K562 (cell line): ENCODE results near the gene ZNF77. TPM values are rescaled to one million over a fixed set of nuclear protein-coding genes. Genes with fewer than 3 reads are reported as not detected.
A peak's percentile ranks its signal among the peaks of the same experiment; 100 is the strongest.

Source experiments
- ADNP ChIP-seq: fragments of 200-800 bp; sonication (Bioruptor generic); IDR thresholded peaks from 2 replicates; pipeline ENCODE4 v1.6.1; 2016; ENCODE audit warnings: missing genetic modification characterization, missing compliant biosample characterization
- ATF1 ChIP-seq, 2 experiments: fragments of 450-650 bp in 1 of 2; IDR thresholded peaks; 2 replicates each; pipeline ENCODE4 v1.6.1; 2016; ENCODE audit warnings: missing compliant biosample characterization in 1 of 2, missing genetic modification characterization in 1 of 2
- BACH1 ChIP-seq: fragments of 200-800 bp; sonication (Bioruptor generic); IDR thresholded peaks from 2 replicates; pipeline ENCODE4 v1.6.1; 2016; ENCODE audit warnings: missing genetic modification characterization, missing compliant biosample characterization
- CBFB ChIP-seq: sonication (generic); formaldehyde crosslinking; IDR thresholded peaks from 2 replicates; pipeline ENCODE4 v1.4.0; 2020; ENCODE audit warnings: mild to moderate bottlenecking, missing genetic modification reagents
- DDX20 ChIP-seq: fragments of 450-650 bp; IDR thresholded peaks from 2 replicates; pipeline ENCODE4 v1.6.1; 2016; ENCODE audit warnings: missing genetic modification characterization, low read depth, mild to moderate bottlenecking, missing compliant biosample characterization, moderate library complexity
- KDM1A ChIP-seq, 2 experiments: fragments of 450-650 bp; IDR thresholded peaks; 2 replicates each; pipeline ENCODE4 v1.6.1; 2016; ENCODE audit warnings: mild to moderate bottlenecking in 2 of 2
- KDM4B ChIP-seq, 2 experiments: fragments of 450-650 bp in 1 of 2; sonication (generic) in 1 of 2; IDR thresholded peaks; 2 replicates each; pipeline ENCODE4 v1.6.1; 2016 to 2017; ENCODE audit warnings: borderline replicate concordance in 2 of 2, antibody characterized with exemption in 1 of 2, low read depth in 1 of 2, mild to moderate bottlenecking in 1 of 2
- KLF6 ChIP-seq: fragments of 250-450 bp; sonication (Bioruptor Pico); IDR thresholded peaks from 2 replicates; pipeline ENCODE4 v1.4.0; 2020; ENCODE audit warnings: mild to moderate bottlenecking, moderate library complexity, borderline replicate concordance
- MCM2 ChIP-seq: fragments of 450-650 bp; IDR thresholded peaks from 2 replicates; pipeline ENCODE4 v1.6.1; 2017; ENCODE audit warnings: low read depth, mild to moderate bottlenecking
- NFRKB ChIP-seq: fragments of 450-650 bp; IDR thresholded peaks from 2 replicates; pipeline ENCODE4 v1.6.1; 2016; ENCODE audit warnings: low read depth
- NR4A1 ChIP-seq, 2 experiments: fragments of 250-450 bp in 1 of 2; fragments of 450-650 bp in 1 of 2; sonication (Bioruptor Pico) in 1 of 2; IDR thresholded peaks; 2 replicates each; pipeline versions ENCODE4 v1.4.0 to v1.6.1; 2016 to 2020; ENCODE audit warnings: mild to moderate bottlenecking in 2 of 2, missing compliant biosample characterization in 1 of 2, missing genetic modification characterization in 1 of 2, moderate library complexity in 1 of 2
- PRPF4 ChIP-seq: fragments of 200-400 bp; formaldehyde crosslinking; IDR thresholded peaks from one replicate; pipeline ENCODE4 v1.6.1; 2017; ENCODE audit warnings: low read length, low read depth, mild to moderate bottlenecking; ENCODE audit not compliant: insufficient read depth, poor library complexity, severe bottlenecking
- PTTG1 ChIP-seq: fragments of 450-650 bp; IDR thresholded peaks from 2 replicates; pipeline ENCODE4 v1.6.1; 2016; ENCODE audit warnings: low read depth, mild to moderate bottlenecking, missing genetic modification characterization, missing compliant biosample characterization
- RNF219 ChIP-seq: fragments of 250-450 bp; sonication (Bioruptor Pico); IDR thresholded peaks from 2 replicates; pipeline ENCODE4 v1.5.0; 2022; ENCODE audit warnings: mild to moderate bottlenecking
- TAF7 ChIP-seq: fragments of 450-650 bp; IDR thresholded peaks from 2 replicates; pipeline ENCODE4 v1.6.1; 2016; ENCODE audit warnings: missing genetic modification characterization, missing compliant biosample characterization
- TCF15 ChIP-seq: fragments of 250-450 bp; sonication (Bioruptor Pico); IDR thresholded peaks from 2 replicates; pipeline ENCODE4 v1.8.0; 2022; ENCODE audit warnings: moderate library complexity, mild to moderate bottlenecking, inconsistent platforms
- ZNF589 ChIP-seq: fragments of 200-800 bp; sonication (Bioruptor generic); IDR thresholded peaks from 2 replicates; pipeline ENCODE4 v1.6.1; 2016; ENCODE audit warnings: low read depth, missing genetic modification characterization, missing compliant biosample characterization
- polyA plus RNA-seq, 8 experiments: library from polyadenylated mRNA; depleted of rRNA in 4 of 8; stranded (reverse) in 5 of 8; unstranded in 3 of 8; fragments of >200 nt; fragmentation: Nextera tagmentation in 2 of 8; fragmentation: Illumina TruSeq in 1 of 8; extraction: Ambion mirVana in 2 of 8; extraction: Trizol in 1 of 8; gene quantifications; 2 replicates each; pipeline versions ENCODE4 v1.2.1 to v1.2.3, GENCODE V29; 2011 to 2014; ENCODE audit warnings: inconsistent platforms in 1 of 8, missing spikeins in 1 of 8
- total RNA-seq, 7 experiments: library from RNA; depleted of rRNA in 6 of 7; stranded (reverse); fragments of >200 nt in 6 of 7; fragmentation: Illumina TruSeq in 2 of 7; extraction: Trizol in 2 of 7; gene quantifications; 2 replicates each; pipeline versions ENCODE4 v1.2.1 to v1.2.3, GENCODE V29; 2011 to 2021; ENCODE audit warnings: low replicate concordance in 1 of 7
- TF ChIP-seq, protein P1 (sequence below): fragments of 200-800 bp; sonication (Bioruptor generic); IDR thresholded peaks from 2 replicates; pipeline ENCODE4 v1.6.1; 2017; ENCODE audit warnings: missing genetic modification characterization, missing compliant biosample characterization
- TF ChIP-seq, protein P2 (sequence below): fragments of 450-650 bp; IDR thresholded peaks from 2 replicates; pipeline ENCODE4 v1.6.1; 2017; ENCODE audit warnings: antibody characterized with exemption, mild to moderate bottlenecking

ZNF77 gene
- total and polyA plus RNA-seq, 9 of the 15 experiments (the other 6 are each of a cell fraction or from before 2014, with no cell fraction given) = 4.3 to 14.5 (median 7.7) TPM

DNA sequence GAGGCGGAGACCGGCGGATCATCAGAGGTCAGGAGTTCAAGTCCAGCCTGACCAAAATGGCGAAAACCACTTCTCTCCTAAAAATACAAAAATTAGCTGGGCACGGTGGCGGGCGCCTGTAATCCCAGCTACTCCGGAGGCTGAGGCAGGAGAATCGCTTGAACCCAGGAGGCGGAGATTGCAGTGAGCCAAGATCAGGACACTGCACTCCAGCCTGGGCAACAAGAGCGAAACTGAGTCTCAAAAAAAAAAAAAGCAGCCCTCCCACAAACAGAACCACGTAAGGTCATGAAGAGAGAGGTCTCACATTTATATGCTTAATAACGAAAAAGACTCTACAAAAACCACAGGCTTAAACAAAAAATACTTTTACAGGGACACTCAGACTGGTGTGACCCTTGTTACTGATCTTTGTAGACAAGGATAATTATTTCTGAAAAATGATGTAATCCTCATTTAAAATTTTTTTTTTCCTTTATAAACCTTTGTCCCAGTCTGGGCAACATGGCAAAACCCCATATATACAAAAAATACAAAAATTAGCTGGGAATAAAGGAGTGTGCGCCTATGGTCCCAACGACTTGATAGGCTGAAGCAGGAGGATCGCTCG lies 909 bp upstream of the ZNF77 start (continued):
- TF ChIP-seq RNF219 (no peak), TAF7 (tag) (peak; percentile 40; the same call in 1 of the 2 replicates), NR4A1 (CRISPR knock-in tag; IDR thresholded peaks at IDR 0.05) (no peak), NR4A1 (tag; IDR thresholded peaks at IDR 0.05) (peak; percentile 86), KDM1A (IDR thresholded peaks at IDR 0.05) (0 out of 4 replicates have a peak, but pooled peaks have one; percentile 7 to 23), BACH1 (no peak; the same call in 1 of the 2 replicates), PRPF4 (no peak), MCM2 (no peak), ADNP (tag) (peak; percentile 89), KDM4B (IDR thresholded peaks at IDR 0.05; ENCODE audit: borderline replicate concordance in 2 of 2, low read depth in 1 of 2) (no peak), TCF15 (CRISPR knock-in tag) (peak; percentile 75; the same call in 1 of the 2 replicates), NFRKB (peak; percentile 76; the same call in 1 of the 2 replicates), ATF1 (CRISPR knock-in tag; IDR thresholded peaks at IDR 0.05) (no peak), ATF1 (tag; IDR thresholded peaks at IDR 0.05) (peak; percentile 80), ZNF589 (CRISPR knock-in tag) (0 out of 2 replicates have a peak, but pooled peaks have one; percentile 48), DDX20 (tag) (0 out of 2 replicates have a peak, but pooled peaks have one; percentile 41), CBFB (CRISPR knock-in tag) (no peak), KLF6 (CRISPR knock-in tag) (peak; percentile 55; the same call in 1 of the 2 replicates), PTTG1 (tag) (peak; percentile 55; the same call in 1 of the 2 replicates)
- TF ChIP-seq, protein P1, sequence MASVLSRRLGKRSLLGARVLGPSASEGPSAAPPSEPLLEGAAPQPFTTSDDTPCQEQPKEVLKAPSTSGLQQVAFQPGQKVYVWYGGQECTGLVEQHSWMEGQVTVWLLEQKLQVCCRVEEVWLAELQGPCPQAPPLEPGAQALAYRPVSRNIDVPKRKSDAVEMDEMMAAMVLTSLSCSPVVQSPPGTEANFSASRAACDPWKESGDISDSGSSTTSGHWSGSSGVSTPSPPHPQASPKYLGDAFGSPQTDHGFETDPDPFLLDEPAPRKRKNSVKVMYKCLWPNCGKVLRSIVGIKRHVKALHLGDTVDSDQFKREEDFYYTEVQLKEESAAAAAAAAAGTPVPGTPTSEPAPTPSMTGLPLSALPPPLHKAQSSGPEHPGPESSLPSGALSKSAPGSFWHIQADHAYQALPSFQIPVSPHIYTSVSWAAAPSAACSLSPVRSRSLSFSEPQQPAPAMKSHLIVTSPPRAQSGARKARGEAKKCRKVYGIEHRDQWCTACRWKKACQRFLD (CRISPR knock-in tag) = 0 out of 2 replicates have a peak, but pooled peaks have one; percentile 2
- TF ChIP-seq, protein P2, sequence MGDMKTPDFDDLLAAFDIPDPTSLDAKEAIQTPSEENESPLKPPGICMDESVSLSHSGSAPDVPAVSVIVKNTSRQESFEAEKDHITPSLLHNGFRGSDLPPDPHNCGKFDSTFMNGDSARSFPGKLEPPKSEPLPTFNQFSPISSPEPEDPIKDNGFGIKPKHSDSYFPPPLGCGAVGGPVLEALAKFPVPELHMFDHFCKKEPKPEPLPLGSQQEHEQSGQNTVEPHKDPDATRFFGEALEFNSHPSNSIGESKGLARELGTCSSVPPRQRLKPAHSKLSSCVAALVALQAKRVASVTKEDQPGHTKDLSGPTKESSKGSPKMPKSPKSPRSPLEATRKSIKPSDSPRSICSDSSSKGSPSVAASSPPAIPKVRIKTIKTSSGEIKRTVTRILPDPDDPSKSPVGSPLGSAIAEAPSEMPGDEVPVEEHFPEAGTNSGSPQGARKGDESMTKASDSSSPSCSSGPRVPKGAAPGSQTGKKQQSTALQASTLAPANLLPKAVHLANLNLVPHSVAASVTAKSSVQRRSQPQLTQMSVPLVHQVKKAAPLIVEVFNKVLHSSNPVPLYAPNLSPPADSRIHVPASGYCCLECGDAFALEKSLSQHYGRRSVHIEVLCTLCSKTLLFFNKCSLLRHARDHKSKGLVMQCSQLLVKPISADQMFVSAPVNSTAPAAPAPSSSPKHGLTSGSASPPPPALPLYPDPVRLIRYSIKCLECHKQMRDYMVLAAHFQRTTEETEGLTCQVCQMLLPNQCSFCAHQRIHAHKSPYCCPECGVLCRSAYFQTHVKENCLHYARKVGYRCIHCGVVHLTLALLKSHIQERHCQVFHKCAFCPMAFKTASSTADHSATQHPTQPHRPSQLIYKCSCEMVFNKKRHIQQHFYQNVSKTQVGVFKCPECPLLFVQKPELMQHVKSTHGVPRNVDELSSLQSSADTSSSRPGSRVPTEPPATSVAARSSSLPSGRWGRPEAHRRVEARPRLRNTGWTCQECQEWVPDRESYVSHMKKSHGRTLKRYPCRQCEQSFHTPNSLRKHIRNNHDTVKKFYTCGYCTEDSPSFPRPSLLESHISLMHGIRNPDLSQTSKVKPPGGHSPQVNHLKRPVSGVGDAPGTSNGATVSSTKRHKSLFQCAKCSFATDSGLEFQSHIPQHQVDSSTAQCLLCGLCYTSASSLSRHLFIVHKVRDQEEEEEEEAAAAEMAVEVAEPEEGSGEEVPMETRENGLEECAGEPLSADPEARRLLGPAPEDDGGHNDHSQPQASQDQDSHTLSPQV = peak; percentile 93
